Calu3 (cell line): ENCODE measurements around the gene MARVELD1. TPM values are rescaled to one million over a fixed set of nuclear protein-coding genes. Genes with fewer than 3 reads are reported as not detected.

Experiments
- BruUV-seq: library from RNA; stranded (reverse); fragments of 400-500 nt; replicated peaks from 2 replicates; lab custom pipeline; 2021; lab: Mats Ljungman, UMichigan
- CTCF ChIA-PET: fragments of 300-600 bp; sonication (Branson Sonifier 250); formaldehyde crosslinking; loops from one replicate; lab custom pipeline; 2022; ENCODE audit warnings: antibody characterized with exemption; lab: Charles Lee
- DNase-seq: peaks from one replicate; pipeline ENCODE4 v3.0.0; 2022
- H3K27ac Mint-ChIP-seq: one replicate; pipeline ENCODE4 v1.8.0; 2022; ENCODE audit warnings: mixed read lengths; ENCODE audit not compliant: unreplicated experiment
- H3K27me3 Mint-ChIP-seq: one replicate; pipeline ENCODE4 v1.8.0; 2022; ENCODE audit warnings: mixed read lengths; ENCODE audit not compliant: unreplicated experiment
- H3K36me3 Mint-ChIP-seq: one replicate; pipeline ENCODE4 v1.8.0; 2022; ENCODE audit warnings: mild to moderate bottlenecking, moderate library complexity, mixed read lengths; ENCODE audit not compliant: insufficient read depth, unreplicated experiment
- H3K4me1 Mint-ChIP-seq: one replicate; pipeline ENCODE4 v1.8.0; 2022; ENCODE audit warnings: mild to moderate bottlenecking, low read depth, mixed read lengths; ENCODE audit not compliant: unreplicated experiment
- H3K4me3 Mint-ChIP-seq: one replicate; pipeline ENCODE4 v1.8.0; 2022; ENCODE audit warnings: mild to moderate bottlenecking, low read depth, moderate library complexity, mixed read lengths; ENCODE audit not compliant: unreplicated experiment
- H3K9me3 Mint-ChIP-seq: one replicate; pipeline ENCODE4 v1.8.0; 2022; ENCODE audit warnings: low read depth, mixed read lengths; ENCODE audit not compliant: unreplicated experiment
- intact Hi-C: fragments of 100-400 bp; cut with micrococcal nuclease; formaldehyde crosslinking; loops from one replicate; pipeline ENCODE4 v1.10.0; 2022; ENCODE audit not compliant: unreplicated experiment
- total RNA-seq: library from RNA; stranded (reverse); gene quantifications from 2 replicates; pipeline ENCODE4 v1.2.3, GENCODE V29; 2022
- TF ChIP-seq, protein P1 (sequence below): fragments of 200-600 bp; IDR thresholded peaks from one replicate; pipeline ENCODE4 v1.8.0; 2022; ENCODE audit warnings: antibody characterized with exemption; ENCODE audit not compliant: unreplicated experiment

The MARVELD1 gene
- total RNA-seq, 1 experiment from 2014 or later: 20.2 TPM

DNA sequence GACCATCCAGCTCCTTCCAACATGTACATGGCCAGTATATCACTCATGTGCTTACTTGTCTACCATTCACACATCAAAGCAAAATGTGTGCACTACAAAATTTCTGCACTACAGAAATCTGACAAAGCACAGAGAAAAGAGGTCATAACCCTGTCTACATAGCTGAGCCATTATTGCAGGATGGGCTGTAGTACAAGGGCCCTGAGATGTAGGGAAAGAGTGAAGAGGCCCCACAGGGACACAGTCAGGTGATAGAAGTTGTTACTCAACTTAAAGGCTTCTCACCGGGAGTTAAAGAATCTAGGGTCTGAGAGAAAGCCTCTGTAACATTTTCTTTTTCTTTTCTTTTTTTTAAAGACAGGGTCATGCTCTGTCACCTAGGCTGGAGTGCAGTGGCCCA lies 44.0 kb upstream of the MARVELD1 start:
- no peak overlapping the region for H3K27ac Mint-ChIP-seq
- no peaks in the 10 kb centered on the region for H3K9me3 Mint-ChIP-seq
- H3K27me3 Mint-ChIP-seq: no peaks in the 10 kb centered on the region
- no peak overlapping the region for H3K4me3 Mint-ChIP-seq
- CTCF ChIA-PET: no interaction called here
- TF ChIP-seq, protein P1, sequence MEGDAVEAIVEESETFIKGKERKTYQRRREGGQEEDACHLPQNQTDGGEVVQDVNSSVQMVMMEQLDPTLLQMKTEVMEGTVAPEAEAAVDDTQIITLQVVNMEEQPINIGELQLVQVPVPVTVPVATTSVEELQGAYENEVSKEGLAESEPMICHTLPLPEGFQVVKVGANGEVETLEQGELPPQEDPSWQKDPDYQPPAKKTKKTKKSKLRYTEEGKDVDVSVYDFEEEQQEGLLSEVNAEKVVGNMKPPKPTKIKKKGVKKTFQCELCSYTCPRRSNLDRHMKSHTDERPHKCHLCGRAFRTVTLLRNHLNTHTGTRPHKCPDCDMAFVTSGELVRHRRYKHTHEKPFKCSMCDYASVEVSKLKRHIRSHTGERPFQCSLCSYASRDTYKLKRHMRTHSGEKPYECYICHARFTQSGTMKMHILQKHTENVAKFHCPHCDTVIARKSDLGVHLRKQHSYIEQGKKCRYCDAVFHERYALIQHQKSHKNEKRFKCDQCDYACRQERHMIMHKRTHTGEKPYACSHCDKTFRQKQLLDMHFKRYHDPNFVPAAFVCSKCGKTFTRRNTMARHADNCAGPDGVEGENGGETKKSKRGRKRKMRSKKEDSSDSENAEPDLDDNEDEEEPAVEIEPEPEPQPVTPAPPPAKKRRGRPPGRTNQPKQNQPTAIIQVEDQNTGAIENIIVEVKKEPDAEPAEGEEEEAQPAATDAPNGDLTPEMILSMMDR: no peak
- no peaks in the 10 kb centered on the region for H3K4me1 Mint-ChIP-seq
- no TSS peak for BruUV-seq
- no peak for DNase-seq
- intact Hi-C loops: no loop called here
- H3K36me3 Mint-ChIP-seq: peaks cover 35% of the 10 kb centered on the region

DNA sequence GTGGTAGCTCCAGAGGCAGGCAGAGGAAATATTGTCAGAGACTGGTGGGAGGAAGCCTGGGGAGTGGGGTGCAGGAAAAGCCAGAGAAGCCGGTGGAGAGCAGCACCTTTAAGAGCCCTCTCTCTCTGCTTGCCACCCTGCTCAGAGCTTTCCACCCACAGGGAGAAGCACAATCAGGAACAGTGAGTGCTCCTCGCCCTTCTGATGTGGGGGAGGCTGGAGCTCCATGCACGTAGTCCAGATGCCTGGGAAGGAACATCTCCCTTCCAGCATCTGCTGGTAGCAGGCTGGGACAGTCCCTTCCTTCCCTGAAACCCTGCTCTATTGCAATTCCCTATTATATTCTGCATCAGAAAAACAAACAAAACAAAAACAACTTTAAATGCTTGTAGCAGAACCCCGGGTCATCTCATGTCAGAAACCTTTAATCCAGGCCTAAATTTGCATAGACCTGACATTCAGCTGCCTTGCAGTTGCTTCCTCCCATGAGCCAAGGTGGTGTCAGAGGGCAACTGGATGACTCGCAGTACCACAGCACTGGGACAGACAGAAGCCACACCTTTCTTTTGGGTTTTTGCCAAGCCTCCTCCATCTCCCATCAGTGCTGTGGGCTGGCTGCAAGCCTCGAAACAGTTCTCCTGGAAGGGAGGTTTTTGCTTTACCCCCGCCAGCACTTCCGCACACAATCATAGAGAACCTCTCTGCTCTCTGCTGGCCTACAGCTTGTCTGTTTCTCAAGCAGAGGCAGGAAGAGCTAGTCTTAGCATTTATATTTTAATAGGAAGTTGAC lies 39.6 kb upstream of the MARVELD1 start:
- Mint-ChIP-seq H3K27ac (no peak overlapping the region), H3K4me1 (no peaks in the 10 kb centered on the region), H3K36me3 (peaks cover 47% of the 10 kb centered on the region), H3K27me3 (no peaks in the 10 kb centered on the region), H3K9me3 (no peaks in the 10 kb centered on the region), H3K4me3 (no peak overlapping the region)
- BruUV-seq: no TSS peak
- TF ChIP-seq, protein P1: no peak
- intact Hi-C loops: no loop called here
- no peak for DNase-seq
- CTCF ChIA-PET: interaction anchor here (0.8 kb wide), 1 partner anchor 10 kb away, joined by 3 read pairs; no protein-coding TSS in a partner anchor

DNA sequence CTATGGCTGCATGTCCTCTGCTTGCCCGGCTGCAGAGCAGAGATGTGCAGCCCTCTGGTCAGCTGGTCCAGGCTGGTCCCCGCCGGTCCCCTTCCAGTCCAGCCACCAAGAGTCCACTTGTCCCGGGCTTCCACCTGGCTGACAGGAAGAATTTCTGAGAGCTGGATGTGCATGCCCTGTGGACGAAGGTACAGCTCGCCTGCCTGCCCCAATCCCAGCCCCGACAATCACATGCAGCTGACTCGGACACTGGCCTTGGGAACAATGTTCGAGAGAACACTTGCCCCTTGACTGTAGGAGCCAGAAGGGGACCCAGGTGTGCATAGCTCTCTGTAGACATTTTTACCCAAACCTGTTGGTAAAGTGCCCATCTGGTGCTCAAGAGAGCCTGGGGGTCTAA lies 38.3 kb upstream of the MARVELD1 start:
- H3K4me3 Mint-ChIP-seq: no peak overlapping the region
- no TSS peak for BruUV-seq
- TF ChIP-seq, protein P1: no peak
- H3K9me3 Mint-ChIP-seq: no peaks in the 10 kb centered on the region
- H3K27me3 Mint-ChIP-seq: no peaks in the 10 kb centered on the region
- H3K4me1 Mint-ChIP-seq: no peaks in the 10 kb centered on the region
- no peak for DNase-seq
- no peak overlapping the region for H3K27ac Mint-ChIP-seq
- CTCF ChIA-PET: interaction anchor here (1.3 kb wide), 1 partner anchor 12 kb away, joined by 3 read pairs; the partner anchor contains the start of gene AVPI1
- peaks cover 47% of the 10 kb centered on the region for H3K36me3 Mint-ChIP-seq
- intact Hi-C loops: loop anchor here (5.0 kb wide), 1 partner anchor 42 kb away; no protein-coding TSS in a partner anchor

DNA sequence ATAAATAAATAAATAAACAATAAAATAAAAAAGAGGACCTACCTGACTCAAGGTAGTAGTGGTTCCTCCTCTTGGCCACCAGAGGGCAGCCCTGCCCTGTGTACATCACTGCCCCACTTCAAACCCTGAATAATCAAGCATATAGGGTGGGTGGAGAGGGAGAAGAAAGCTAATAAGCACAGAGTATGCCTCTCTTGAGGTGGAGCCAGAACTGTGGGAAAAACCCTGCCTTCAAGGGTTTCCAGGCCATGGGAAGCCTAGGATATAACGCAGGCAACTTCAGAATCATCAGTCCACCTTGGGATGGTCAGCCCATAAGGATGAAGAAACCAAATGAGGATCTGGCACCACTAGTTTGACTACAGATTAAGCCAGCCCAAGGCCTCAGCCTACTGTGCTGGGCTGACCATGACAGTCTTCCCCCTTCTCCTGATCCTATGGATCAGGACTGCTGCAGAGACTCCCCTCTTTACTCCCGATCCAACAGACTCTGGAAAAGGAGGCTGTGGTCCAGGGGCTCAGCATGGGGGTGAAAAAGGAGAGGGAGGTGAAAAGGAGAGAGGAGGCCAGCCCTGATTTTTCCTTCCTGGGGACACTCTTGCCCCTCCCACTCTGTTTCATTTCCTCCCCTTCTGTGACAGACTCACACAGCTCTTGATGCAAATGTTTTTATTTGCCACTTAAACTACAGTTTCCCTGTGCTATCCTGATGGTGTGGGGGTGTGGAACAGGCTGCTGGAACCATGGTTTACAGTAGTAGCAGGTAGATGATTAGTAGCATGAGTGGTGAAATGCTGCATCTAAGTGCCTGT lies 36.6 kb upstream of the MARVELD1 start:
- CTCF ChIA-PET: interaction anchor here (0.6 to 1.3 kb wide), 8 partner anchors 8 to 57 kb away, joined by 3 to 6 read pairs (median 4); partner anchors contain the start of gene AVPI1
- H3K4me3 Mint-ChIP-seq: no peak overlapping the region
- no TSS peak for BruUV-seq
- intact Hi-C loops: loop anchor here (1.0 to 5.0 kb wide), 2 partner anchors 40 to 54 kb away; no protein-coding TSS in a partner anchor
- H3K9me3 Mint-ChIP-seq: no peaks in the 10 kb centered on the region
- peaks cover 34% of the 10 kb centered on the region for H3K36me3 Mint-ChIP-seq
- H3K4me1 Mint-ChIP-seq: no peaks in the 10 kb centered on the region
- H3K27me3 Mint-ChIP-seq: no peaks in the 10 kb centered on the region
- peak; percentile 49 for DNase-seq
- TF ChIP-seq, protein P1: peak; percentile 79
- H3K27ac Mint-ChIP-seq: no peak overlapping the region
